ENCODE results near the gene CRX. TPM values are rescaled to one million over a fixed set of nuclear protein-coding genes. Genes with fewer than 3 reads are reported as not detected.

The CRX gene
- total RNA-seq, 2 donors from 2014 or later: not detected

GRCh38 chr19:47891622-47891922, 69.8 kb downstream of the CRX start:
- ATAC-seq (no peak), DNase-seq (ENCODE audit: low spot score) (no peak)
- H3K4me3 Mint-ChIP-seq: no peak overlapping the region
- peaks cover 0 to 4% of the 10 kb centered on the region in 2 donors for H3K4me1 Mint-ChIP-seq (ENCODE audit: low read depth in 2 of 2)
- H3K9me3 Mint-ChIP-seq: no peaks in the 10 kb centered on the region
- H3K36me3 Mint-ChIP-seq: no peaks in the 10 kb centered on the region
- H3K27me3 Mint-ChIP-seq: peaks cover 3 to 8% of the 10 kb centered on the region in 2 donors
- H3K27ac Mint-ChIP-seq: no peak overlapping the region

GRCh38 chr19:47891923-47892666, 70.4 kb downstream of the CRX start:
- no peaks in the 10 kb centered on the region for H3K9me3 Mint-ChIP-seq
- ATAC-seq: no peak
- no peaks in the 10 kb centered on the region for H3K36me3 Mint-ChIP-seq
- H3K4me1 Mint-ChIP-seq (ENCODE audit: low read depth in 2 of 2): peaks cover 0 to 4% of the 10 kb centered on the region in 2 donors
- no peak overlapping the region for H3K4me3 Mint-ChIP-seq
- no peak for DNase-seq (ENCODE audit: low spot score)
- H3K27ac Mint-ChIP-seq: no peak overlapping the region
- peaks cover 3 to 8% of the 10 kb centered on the region in 2 donors for H3K27me3 Mint-ChIP-seq

Other genes with a start within 250 kb of the CRX start
- under 1 TPM in 1 of 2 donors, not detected in 1; 0.10 TPM for gene ZNF541, start 248.8 kb upstream of the CRX start, total RNA-seq
- 10 to 100 TPM; 14.4 to 17.5 TPM for gene BICRA, start 212.8 kb upstream of the CRX start, total RNA-seq
- gene EHD2, start 108.5 kb upstream of the CRX start, total RNA-seq: not detected
- gene NOP53, start 76.4 kb upstream of the CRX start, total RNA-seq: 100 to 1,000 TPM; 180 to 213 TPM
- gene SELENOW, start 43.2 kb upstream of the CRX start, total RNA-seq: 100 to 1,000 TPM in 1 of 2 donors, 10 to 100 TPM in 1; 68.9 to 118 TPM
- gene TPRX1, start 17.4 kb upstream of the CRX start, total RNA-seq: not detected
- gene TPRX2, start 37.3 kb downstream of the CRX start, total RNA-seq: not detected
- not detected for gene SULT2A1, start 64.4 kb downstream of the CRX start, total RNA-seq
- not detected for gene BSPH1, start 170.2 kb downstream of the CRX start, total RNA-seq
- gene ELSPBP1, start 172.7 kb downstream of the CRX start, total RNA-seq: not detected
- not detected for gene CABP5, start 222.1 kb downstream of the CRX start, total RNA-seq

Data from natural killer cell treated with Interleukin-12 subunit alpha and Interleukin-12 subunit beta and Interleukin-15 and Interleukin-18, amount 100 ng/mL, for 72 hours (primary cell).